IMR-90 (cell line): ENCODE measurements around the gene PLCB4. TPM values are rescaled to one million over a fixed set of nuclear protein-coding genes. Genes with fewer than 3 reads are reported as not detected.

Experiments used
- ATAC-seq: fragments of 200-7000 bp; cut with Tn5 transposase; 2 replicates; pipeline ENCODE4 v1.9.1; 2020; ENCODE audit warnings: low read depth, mild to moderate bottlenecking, moderate library complexity
- BruUV-seq: library from RNA; stranded (reverse); fragments of 400-500 nt; replicated peaks from 2 replicates; lab custom pipeline; 2021; lab: Mats Ljungman, UMichigan
- CTCF ChIA-PET: fragments of 300-600 bp; formaldehyde crosslinking; extraction: SDS; loops from one replicate; lab custom pipeline; 2021; ENCODE audit warnings: antibody characterized with exemption; lab: Yijun Ruan, JAX
- POLR2A ChIA-PET: fragments of 300-600 bp; sonication (Branson Sonifier 250); formaldehyde crosslinking; loops from one replicate; lab custom pipeline; 2022; ENCODE audit warnings: antibody characterized with exemption; ENCODE audit not compliant: unreplicated experiment; lab: Charles Lee
- DNase-seq: peaks from one replicate; pipeline ENCODE4 v3.0.0; 2013
- H2AFZ ChIP-seq: replicated peaks from 2 replicates; pipeline ENCODE3; 2013; ENCODE audit warnings: low read length, mild to moderate bottlenecking; ENCODE audit not compliant: poor library complexity
- H2AK5ac ChIP-seq: 2 replicates; pipeline ENCODE4 v1.6.1; 2013; ENCODE audit warnings: low read depth, low read length, inconsistent platforms
- H2AK9ac ChIP-seq: replicated peaks from 2 replicates; pipeline ENCODE3; 2013; ENCODE audit warnings: mild to moderate bottlenecking, low read depth, low read length, moderate library complexity; ENCODE audit not compliant: poor library complexity
- H2BK120ac ChIP-seq: 2 replicates; pipeline ENCODE4 v1.6.1; 2013; ENCODE audit warnings: low read depth, low read length, inconsistent platforms
- H2BK15ac ChIP-seq: 3 replicates; pipeline ENCODE4 v1.6.1; 2013; ENCODE audit warnings: low read depth, low read length, inconsistent platforms
- H2BK20ac ChIP-seq: 2 replicates; pipeline ENCODE4 v1.6.1; 2013; ENCODE audit warnings: low read depth, mild to moderate bottlenecking, inconsistent platforms, low read length, moderate library complexity
- H2BK5ac ChIP-seq: 2 replicates; pipeline ENCODE4 v1.6.1; 2013; ENCODE audit warnings: mild to moderate bottlenecking, low read depth, low read length, inconsistent platforms; ENCODE audit not compliant: poor library complexity, severe bottlenecking
- H3K14ac ChIP-seq: replicated peaks from 2 replicates; pipeline ENCODE4 v1.6.1; 2013; ENCODE audit warnings: low read depth, low read length, inconsistent platforms
- H3K18ac ChIP-seq: 2 replicates; pipeline ENCODE4 v1.6.1; 2013; ENCODE audit warnings: low read depth, low read length, control low read depth
- H3K23ac ChIP-seq: 2 replicates; pipeline ENCODE4 v1.6.1; 2013; ENCODE audit warnings: low read depth, low read length, inconsistent platforms
- H3K27ac ChIP-seq: 2 replicates; pipeline ENCODE4 v1.5.1; 2013; ENCODE audit warnings: mild to moderate bottlenecking, control low read depth, low read length; ENCODE audit not compliant: insufficient read depth
- H3K27me3 ChIP-seq: 2 replicates; pipeline ENCODE4 v1.6.1; 2013; ENCODE audit warnings: low read length; ENCODE audit not compliant: control insufficient read depth, insufficient read depth
- H3K36me3 ChIP-seq: 2 replicates; pipeline ENCODE4 v1.6.1; 2013; ENCODE audit warnings: low read length, mixed read lengths; ENCODE audit not compliant: control insufficient read depth, insufficient read depth
- H3K4ac ChIP-seq: 2 replicates; pipeline ENCODE4 v1.6.1; 2013; ENCODE audit warnings: low read depth, low read length, inconsistent platforms
- H3K4me1 ChIP-seq: 2 replicates; pipeline ENCODE4 v1.6.1; 2013; ENCODE audit warnings: low read length, mixed read lengths; ENCODE audit not compliant: control insufficient read depth, insufficient read depth
- H3K4me2 ChIP-seq: 2 replicates; pipeline ENCODE4 v1.6.1; 2013; ENCODE audit warnings: low read depth, mild to moderate bottlenecking, control low read depth, low read length, moderate library complexity
- H3K4me3 ChIP-seq: 2 replicates; pipeline ENCODE4 v1.5.1; 2013; ENCODE audit warnings: low read depth, mild to moderate bottlenecking, control low read depth, low read length, moderate library complexity; ENCODE audit not compliant: insufficient read depth
- H3K56ac ChIP-seq: 2 replicates; pipeline ENCODE4 v1.6.1; 2013; ENCODE audit warnings: low read length, inconsistent platforms; ENCODE audit not compliant: insufficient read depth; ENCODE audit errors: extremely low read depth
- H3K79me1 ChIP-seq, 2 experiments: 2 replicates each; pipeline ENCODE4 v1.6.1; 2013; ENCODE audit warnings: low read length in 2 of 2, inconsistent platforms in 1 of 2, low read depth in 1 of 2
- H3K9ac ChIP-seq: 2 replicates; pipeline ENCODE4 v1.6.1; 2013; ENCODE audit warnings: low read depth, low read length, control low read depth
- H3K9me1 ChIP-seq: 2 replicates; pipeline ENCODE4 v1.6.1; 2013; ENCODE audit warnings: low read length, inconsistent platforms; ENCODE audit not compliant: insufficient read depth
- H3K9me3 ChIP-seq: 2 replicates; pipeline ENCODE4 v1.6.1; 2013; ENCODE audit warnings: low read length; ENCODE audit not compliant: control insufficient read depth, insufficient read depth
- H4K20me1 ChIP-seq: 2 replicates; pipeline ENCODE4 v1.6.1; 2013; ENCODE audit warnings: low read length, inconsistent platforms; ENCODE audit not compliant: insufficient read depth
- H4K5ac ChIP-seq: 2 replicates; pipeline ENCODE4 v1.6.1; 2013; ENCODE audit warnings: mild to moderate bottlenecking, low read depth, low read length, control low read depth
- H4K8ac ChIP-seq, 2 experiments: 2 replicates each; pipeline ENCODE4 v1.6.1; 2013; ENCODE audit warnings: low read depth in 2 of 2, low read length in 2 of 2, control low read depth in 1 of 2, inconsistent platforms in 1 of 2
- H4K91ac ChIP-seq: 2 replicates; pipeline ENCODE4 v1.6.1; 2013; ENCODE audit warnings: low read depth, low read length, inconsistent platforms; ENCODE audit not compliant: insufficient read depth
- BHLHE40 ChIP-seq: fragments of 150-350 bp; IDR thresholded peaks from 2 replicates; pipeline ENCODE4 v1.6.1; 2016; ENCODE audit warnings: mild to moderate bottlenecking, low read depth, low read length
- RAD21 ChIP-seq: IDR thresholded peaks from 2 replicates; pipeline ENCODE4 v1.6.1; 2012; ENCODE audit warnings: low read length, improper control_type of control experiment
- RCOR1 ChIP-seq: IDR thresholded peaks from 2 replicates; pipeline ENCODE4 v1.6.1; 2012; ENCODE audit warnings: mild to moderate bottlenecking, low read length, improper control_type of control experiment; ENCODE audit not compliant: insufficient replicate concordance
- WGBS, 2 experiments: methylation state at CpG; one replicate each; pipeline versions ENCODE4 v1.1.5 to v1.1.7; 2013; ENCODE audit warnings: missing lambda C conversion rate in 2 of 2; ENCODE audit not compliant: insufficient read length in 1 of 2; ENCODE audit errors: extremely low coverage in 2 of 2; 5-methylcytosine and 5-hydroxymethylcytosine counted together
- dilution Hi-C: fragments of 300-500 bp; cut with HindIII; formaldehyde crosslinking; loops from one replicate; pipeline ENCODE4 v1.14.3; 2018; ENCODE audit warnings: low sequenced_read_pairs; ENCODE audit not compliant: unreplicated experiment
- in situ Hi-C: fragments of 300-500 bp; cut with MboI; formaldehyde crosslinking; loops from 3 replicates; pipeline ENCODE4 v1.14.3; 2019; ENCODE audit warnings: low sequenced_read_pairs, inconsistent platforms, mixed read lengths
- intact Hi-C: fragments of 100-400 bp; cut with micrococcal nuclease; formaldehyde crosslinking; loops from 2 replicates; pipeline ENCODE4 v1.10.0; 2022
- polyA plus RNA-seq, 3 experiments: library from polyadenylated mRNA; depleted of rRNA; stranded (reverse); fragments of >200 nt; gene quantifications; 2 replicates each; pipeline ENCODE4 v1.2.3, GENCODE V29; 2012; ENCODE audit warnings: low replicate concordance in 1 of 3
- total RNA-seq: library from RNA; depleted of rRNA; stranded (reverse); fragments of >200 nt; gene quantifications from 2 replicates; pipeline ENCODE4 v1.2.3, GENCODE V29; 2012
- TF ChIP-seq, protein P1 (sequence below): conservative IDR thresholded peaks from 2 replicates; pipeline ENCODE4 v1.5.1; 2012; ENCODE audit warnings: mild to moderate bottlenecking, low read depth, low read length, improper control_type of control experiment

PLCB4 gene
- total and polyA plus RNA-seq, 2 of the 4 experiments (the other 2 are of a cell fraction), result 12.5 to 24.0 TPM

DNA sequence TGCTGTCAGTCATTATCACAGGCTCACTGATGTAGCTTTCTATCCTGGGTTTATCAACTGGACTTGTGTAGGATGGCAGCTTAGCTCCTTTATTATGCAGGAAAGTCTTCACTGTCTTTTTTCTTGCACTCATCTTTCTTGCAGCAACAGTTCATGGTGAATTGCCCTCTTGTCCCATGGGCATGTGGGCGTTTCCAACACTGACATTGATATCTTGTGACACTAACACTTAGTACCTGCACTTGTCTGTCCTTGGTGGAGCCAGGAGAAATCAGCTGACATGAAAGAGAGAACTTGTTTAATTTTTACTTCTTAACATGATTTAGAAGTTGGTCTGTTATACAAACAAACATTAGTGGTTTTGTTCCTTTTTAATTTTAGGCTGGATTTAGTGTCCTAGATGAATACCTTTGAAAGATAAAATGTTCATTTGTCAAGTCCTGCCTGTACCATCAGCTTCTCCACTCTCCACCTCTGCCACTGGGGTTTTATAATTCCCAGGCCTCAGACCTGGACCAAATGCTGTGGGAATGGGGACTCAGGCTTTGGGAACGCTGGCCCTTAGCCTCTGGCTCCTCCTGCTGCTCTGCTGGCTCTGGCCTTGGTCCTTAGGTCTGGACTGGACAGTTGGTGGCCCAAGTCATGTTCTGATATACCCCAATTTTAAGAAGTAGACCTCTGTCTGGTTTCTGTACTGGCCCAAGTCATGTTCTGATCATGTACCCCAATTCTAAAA, 284.5 kb downstream of the PLCB4 start:
- Histone ChIP-seq H2BK20ac (peak overlapping the region; percentile 46), H2AK9ac (no peak overlapping the region), H3K18ac (0 out of 2 replicates have a peak overlapping the region, but pooled peaks have one; percentile 6), H4K5ac (peak overlapping the region; percentile 26; the same call in 1 of the 2 replicates), H2AK5ac (peak overlapping the region; percentile 61), H3K36me3 (no peaks in the 10 kb centered on the region), H3K4me1 (peaks cover 12% of the 10 kb centered on the region), H3K4ac (peak overlapping the region; percentile 85), H3K56ac (no peak overlapping the region), H3K9me1 (peaks cover 15% of the 10 kb centered on the region), H3K27me3 (no peaks in the 10 kb centered on the region), H2BK120ac (no peak overlapping the region), H3K79me1 (peaks cover 15 to 44% of the 10 kb centered on the region in 2 experiments; a peak in 3 of 4 replicates), H2BK5ac (peak overlapping the region; percentile 5), H3K4me3 (no peak overlapping the region), H3K4me2 (no peak overlapping the region), H3K9me3 (no peaks in the 10 kb centered on the region), H2AFZ (no peak overlapping the region), H2BK15ac (peak overlapping the region; percentile 15; the same call in 1 of the 3 replicates), H4K91ac (peak overlapping the region; percentile 8; the same call in 1 of the 2 replicates), H3K27ac (no peak overlapping the region), H4K20me1 (peaks cover 2% of the 10 kb centered on the region; the same call in 1 of the 2 replicates), H3K14ac (peak overlapping the region; percentile 70), H4K8ac (no peak overlapping the region; a peak in 1 of 4 replicates), H3K9ac (no peak overlapping the region), H3K23ac (no peak overlapping the region; the same call in 1 of the 2 replicates)
- in situ Hi-C loops, result no loop called here
- DNase-seq, result no peak
- WGBS, 2 experiments, result 100% methylated on average over 1 of the region's 2 CpGs; no CpG with 5 or more reads in 1 of the 2 experiments
- peak; percentile 29; the same call in 1 of the 2 replicates for TF ChIP-seq RAD21
- TF ChIP-seq, protein P1, sequence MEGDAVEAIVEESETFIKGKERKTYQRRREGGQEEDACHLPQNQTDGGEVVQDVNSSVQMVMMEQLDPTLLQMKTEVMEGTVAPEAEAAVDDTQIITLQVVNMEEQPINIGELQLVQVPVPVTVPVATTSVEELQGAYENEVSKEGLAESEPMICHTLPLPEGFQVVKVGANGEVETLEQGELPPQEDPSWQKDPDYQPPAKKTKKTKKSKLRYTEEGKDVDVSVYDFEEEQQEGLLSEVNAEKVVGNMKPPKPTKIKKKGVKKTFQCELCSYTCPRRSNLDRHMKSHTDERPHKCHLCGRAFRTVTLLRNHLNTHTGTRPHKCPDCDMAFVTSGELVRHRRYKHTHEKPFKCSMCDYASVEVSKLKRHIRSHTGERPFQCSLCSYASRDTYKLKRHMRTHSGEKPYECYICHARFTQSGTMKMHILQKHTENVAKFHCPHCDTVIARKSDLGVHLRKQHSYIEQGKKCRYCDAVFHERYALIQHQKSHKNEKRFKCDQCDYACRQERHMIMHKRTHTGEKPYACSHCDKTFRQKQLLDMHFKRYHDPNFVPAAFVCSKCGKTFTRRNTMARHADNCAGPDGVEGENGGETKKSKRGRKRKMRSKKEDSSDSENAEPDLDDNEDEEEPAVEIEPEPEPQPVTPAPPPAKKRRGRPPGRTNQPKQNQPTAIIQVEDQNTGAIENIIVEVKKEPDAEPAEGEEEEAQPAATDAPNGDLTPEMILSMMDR, result 0 out of 2 replicates have a peak, but pooled peaks have one; percentile 17
- no peak for TF ChIP-seq BHLHE40
- TF ChIP-seq RCOR1, result no peak
- ChIA-PET CTCF (interaction anchor here (0.6 to 1.8 kb wide), 2 partner anchors 40 to 764 kb away, joined by 4 to 5 read pairs; no protein-coding TSS in a partner anchor), POLR2A (no interaction called here)
- dilution Hi-C loops, result loop anchor here (25.0 kb wide), 1 partner anchor 591 kb away; no protein-coding TSS in a partner anchor
- peak; percentile 35 for ATAC-seq
- intact Hi-C loops, result no loop called here
- BruUV-seq, result no TSS peak
